GM18520 (cell line): ENCODE results near the gene ZNF385D.

ENCODE experiments used
- ATAC-seq: cut with Tn5 transposase; IDR thresholded peaks from one replicate; pipeline ENCODE4 v1.9.1; 2021; ENCODE audit not compliant: unreplicated experiment

ZNF385D gene

GRCh38 chr3:21682206-21682605 lies 68.8 kb downstream of the ZNF385D start:
- no peak for ATAC-seq

- no peak for ATAC-seq
These were observed 77.6 kb downstream of the ZNF385D start for GRCh38 chr3:21673393-21673792.

GRCh38 chr3:21672303-21672702 lies 78.7 kb downstream of the ZNF385D start:
- ATAC-seq, result no peak

- ATAC-seq, result no peak
These were observed 80.6 kb downstream of the ZNF385D start for GRCh38 chr3:21670386-21670785.

- ATAC-seq, result no peak
These were observed 83.0 kb downstream of the ZNF385D start for GRCh38 chr3:21668012-21668411.

- ATAC-seq, result no peak
These were observed 85.4 kb downstream of the ZNF385D start for GRCh38 chr3:21665444-21666100.

- no peak for ATAC-seq
These were observed 86.0 kb downstream of the ZNF385D start for GRCh38 chr3:21664996-21665395.

GRCh38 chr3:21662403-21662802 lies 88.6 kb downstream of the ZNF385D start:
- ATAC-seq, result no peak

- no peak for ATAC-seq
These were observed 96.3 kb downstream of the ZNF385D start for GRCh38 chr3:21654662-21655061.

- no peak for ATAC-seq
These were observed 96.8 kb downstream of the ZNF385D start for GRCh38 chr3:21654241-21654640.

GRCh38 chr3:21649519-21649918 lies 101.5 kb downstream of the ZNF385D start:
- ATAC-seq, result no peak

- no peak for ATAC-seq
These were observed 103.0 kb downstream of the ZNF385D start for GRCh38 chr3:21647961-21648360.

- ATAC-seq, result no peak
These were observed 105.7 kb downstream of the ZNF385D start for GRCh38 chr3:21645121-21645897.

- ATAC-seq, result no peak
These were observed 106.7 kb downstream of the ZNF385D start for GRCh38 chr3:21644268-21644667.

- ATAC-seq, result no peak
These were observed 107.3 kb downstream of the ZNF385D start for GRCh38 chr3:21643752-21644151.

GRCh38 chr3:21642433-21642832 lies 108.6 kb downstream of the ZNF385D start:
- no peak for ATAC-seq

- no peak for ATAC-seq
These were observed 109.1 kb downstream of the ZNF385D start for GRCh38 chr3:21641959-21642358.

- no peak for ATAC-seq
These were observed 112.5 kb downstream of the ZNF385D start for GRCh38 chr3:21638488-21638887.

- ATAC-seq, result no peak
These were observed 116.9 kb downstream of the ZNF385D start for GRCh38 chr3:21634112-21634511.

GRCh38 chr3:21624524-21624923 lies 126.5 kb downstream of the ZNF385D start:
- ATAC-seq, result no peak

GRCh38 chr3:21621181-21621651 lies 129.8 kb downstream of the ZNF385D start:
- ATAC-seq, result no peak

- ATAC-seq, result no peak
These were observed 130.4 kb downstream of the ZNF385D start for GRCh38 chr3:21620511-21621155.
